ENCODE results near the gene MYO18A.

DNA sequence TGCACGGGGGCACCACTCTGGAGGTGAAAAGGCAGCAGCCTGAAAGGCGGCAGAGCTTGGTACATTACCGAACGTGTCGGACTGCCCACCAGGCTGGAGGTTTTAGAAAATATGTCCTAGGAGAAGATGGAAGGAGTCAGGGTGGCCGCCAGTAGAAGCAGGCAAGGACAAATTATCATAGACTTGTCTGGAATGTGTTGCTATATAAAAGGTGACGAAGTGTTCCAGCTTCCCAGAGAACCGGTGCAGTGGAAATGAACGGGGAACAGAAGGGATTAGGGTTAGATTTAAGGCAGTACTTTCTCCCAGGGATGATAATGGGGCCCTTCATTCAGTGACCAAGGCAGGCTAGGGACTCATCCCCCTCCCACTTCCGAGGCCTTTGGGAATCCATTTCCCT, 109.9 kb downstream of the MYO18A start:
- TF ChIP-seq, protein P1, sequence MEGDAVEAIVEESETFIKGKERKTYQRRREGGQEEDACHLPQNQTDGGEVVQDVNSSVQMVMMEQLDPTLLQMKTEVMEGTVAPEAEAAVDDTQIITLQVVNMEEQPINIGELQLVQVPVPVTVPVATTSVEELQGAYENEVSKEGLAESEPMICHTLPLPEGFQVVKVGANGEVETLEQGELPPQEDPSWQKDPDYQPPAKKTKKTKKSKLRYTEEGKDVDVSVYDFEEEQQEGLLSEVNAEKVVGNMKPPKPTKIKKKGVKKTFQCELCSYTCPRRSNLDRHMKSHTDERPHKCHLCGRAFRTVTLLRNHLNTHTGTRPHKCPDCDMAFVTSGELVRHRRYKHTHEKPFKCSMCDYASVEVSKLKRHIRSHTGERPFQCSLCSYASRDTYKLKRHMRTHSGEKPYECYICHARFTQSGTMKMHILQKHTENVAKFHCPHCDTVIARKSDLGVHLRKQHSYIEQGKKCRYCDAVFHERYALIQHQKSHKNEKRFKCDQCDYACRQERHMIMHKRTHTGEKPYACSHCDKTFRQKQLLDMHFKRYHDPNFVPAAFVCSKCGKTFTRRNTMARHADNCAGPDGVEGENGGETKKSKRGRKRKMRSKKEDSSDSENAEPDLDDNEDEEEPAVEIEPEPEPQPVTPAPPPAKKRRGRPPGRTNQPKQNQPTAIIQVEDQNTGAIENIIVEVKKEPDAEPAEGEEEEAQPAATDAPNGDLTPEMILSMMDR (IDR thresholded peaks at IDR 0.05; ENCODE audit: insufficient read depth, low read depth, low read length): no peak
- no peak for TF ChIP-seq EZH2 (IDR thresholded peaks at IDR 0.05; ENCODE audit: insufficient read depth, low read length)
